Fibroblast of peridontal ligament (primary cell): ENCODE results near the gene CALHM6.
"Not testable (repeated sequence)": the region's sequence is repeated elsewhere in the genome, so short reads cannot be mapped to it uniquely, and the experiment has no call there.

Source experiments
- DNase-seq: peaks from one replicate; pipeline ENCODE4 v3.0.0-alpha.2; 2010; ENCODE audit errors: extremely low read depth

CALHM6 gene

DNA sequence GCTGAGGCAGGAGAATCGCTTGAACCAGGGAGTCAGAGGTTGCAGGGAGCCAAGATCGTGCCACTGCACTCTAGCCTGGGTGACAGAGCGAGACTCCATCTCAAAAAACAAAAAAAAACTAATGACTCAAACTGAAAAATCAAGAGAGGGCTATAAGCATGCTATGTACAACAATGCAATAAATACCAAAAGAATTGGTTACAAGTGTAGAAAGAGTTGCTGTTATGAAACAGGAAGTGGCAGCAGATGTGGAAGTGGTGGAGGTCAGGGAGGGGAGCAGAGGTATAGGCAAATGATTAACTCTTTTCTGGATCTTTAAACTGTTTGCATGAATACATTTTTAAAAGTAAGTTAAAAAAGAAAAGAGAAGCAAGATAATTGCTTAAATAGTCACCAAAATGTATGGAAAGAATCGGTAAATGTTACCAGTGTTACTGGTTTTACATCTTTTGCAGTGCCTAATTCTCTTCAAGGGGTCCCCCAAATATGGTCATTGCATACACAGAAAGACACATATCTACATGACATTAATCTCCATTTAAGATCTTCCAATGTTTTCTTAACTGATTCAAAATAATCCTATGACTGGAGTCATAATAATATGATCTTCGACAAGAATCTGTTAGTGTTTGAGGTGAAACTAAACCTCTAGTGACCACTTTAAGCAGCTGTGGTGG lies 15.0 kb downstream of the CALHM6 start:
- peak; percentile 18 for DNase-seq

DNA sequence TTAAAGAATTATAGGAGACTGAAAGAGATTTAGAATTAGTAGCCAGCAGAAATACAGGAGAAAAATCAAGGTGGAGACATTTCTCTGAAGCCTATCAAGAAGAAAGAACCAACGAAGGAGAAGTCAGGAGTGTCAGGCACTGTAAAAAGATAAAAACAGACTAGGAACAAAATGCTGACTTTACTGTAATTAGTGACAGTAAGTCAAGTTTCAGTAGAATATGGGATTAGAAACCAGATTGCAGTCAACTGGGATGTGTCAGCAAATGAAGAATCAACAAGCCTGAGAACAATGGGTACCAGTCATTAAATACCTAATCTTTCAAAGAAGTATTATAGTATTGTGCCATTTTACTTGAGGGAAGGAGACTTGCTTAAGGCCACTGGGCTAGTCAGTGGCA lies 21.6 kb downstream of the CALHM6 start:
- DNase-seq: no peak

DNA sequence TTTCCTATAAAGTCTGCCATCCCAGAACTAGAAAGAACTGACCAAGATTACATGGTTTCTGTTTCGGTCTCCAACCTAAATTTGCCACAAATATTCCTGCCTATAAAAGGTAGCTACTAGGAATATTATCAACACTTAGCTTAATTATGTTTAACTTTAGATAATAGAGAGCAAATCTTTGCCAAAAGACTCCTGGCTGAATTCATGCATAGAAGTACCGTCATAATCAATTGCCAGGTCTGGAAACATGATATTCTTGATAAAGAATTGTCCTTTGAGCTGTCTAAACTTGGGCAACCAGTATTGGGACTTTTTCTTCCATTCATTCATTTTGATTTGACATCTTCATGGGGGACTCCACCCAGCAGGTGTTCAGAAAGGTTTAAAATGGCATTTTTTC lies 22.4 kb downstream of the CALHM6 start:
- DNase-seq: no peak

DNA sequence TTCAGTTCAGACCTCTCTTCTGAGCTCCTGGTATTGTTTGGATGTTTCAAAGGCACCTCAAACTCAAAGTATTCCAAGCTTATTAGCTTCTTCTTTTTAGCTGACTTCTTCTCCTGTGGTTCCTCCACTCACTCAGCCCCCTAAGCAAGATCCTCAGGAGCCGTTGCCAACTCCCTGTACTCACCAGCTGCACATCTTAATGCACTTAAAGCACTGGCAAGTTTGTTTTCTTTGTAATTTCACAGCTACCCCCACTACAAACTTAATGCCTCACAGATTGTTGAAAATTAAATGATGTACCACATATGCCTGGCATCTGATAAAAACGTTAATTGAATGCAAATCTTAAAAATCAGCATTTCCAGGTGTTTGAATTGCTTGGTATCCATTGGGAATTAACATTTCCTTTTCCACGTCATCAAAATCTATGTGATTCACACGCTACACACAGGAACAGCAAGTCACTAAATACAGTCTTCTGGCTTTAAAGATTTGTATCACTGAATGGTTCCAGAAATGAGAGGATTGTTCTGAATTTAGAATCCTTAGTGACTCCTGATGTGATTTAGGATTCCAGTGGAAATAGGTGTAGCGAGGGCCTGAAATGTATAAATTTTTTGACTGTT lies 24.5 kb downstream of the CALHM6 start:
- DNase-seq: peak; percentile 34

DNA sequence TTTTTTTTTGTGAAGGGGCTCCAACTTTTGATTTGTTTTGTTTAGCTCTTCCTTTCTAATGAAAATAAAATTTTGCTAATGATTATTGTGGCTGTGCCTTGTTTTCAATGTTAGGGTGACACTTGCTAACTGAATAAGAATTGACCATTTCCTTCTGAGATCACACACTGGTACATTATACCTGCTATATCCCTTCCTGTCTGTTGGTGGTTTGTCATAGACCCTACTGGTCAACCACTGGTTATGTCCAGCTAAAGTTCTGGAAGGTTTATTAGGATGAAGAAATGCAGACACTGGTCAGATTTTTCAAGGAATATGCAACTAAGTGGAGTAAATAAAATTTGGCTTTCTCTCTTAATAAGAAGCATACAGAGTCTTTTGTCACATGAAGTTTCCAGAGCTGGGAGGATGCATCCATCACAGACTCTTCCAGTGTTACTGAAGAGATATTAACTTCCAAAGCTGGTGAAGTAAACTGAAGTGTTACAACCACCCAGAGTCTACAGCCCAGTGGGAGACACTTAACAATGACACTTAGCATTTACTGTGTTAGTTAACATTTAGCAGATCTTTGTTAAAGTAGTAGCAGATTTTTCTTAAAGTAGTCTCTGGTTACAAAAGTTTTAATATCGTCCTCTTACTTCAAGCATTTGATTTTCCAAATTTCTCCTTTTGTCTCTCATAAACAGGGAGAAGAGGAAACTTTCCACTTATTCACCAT lies 30.6 kb downstream of the CALHM6 start:
- no peak for DNase-seq

DNA sequence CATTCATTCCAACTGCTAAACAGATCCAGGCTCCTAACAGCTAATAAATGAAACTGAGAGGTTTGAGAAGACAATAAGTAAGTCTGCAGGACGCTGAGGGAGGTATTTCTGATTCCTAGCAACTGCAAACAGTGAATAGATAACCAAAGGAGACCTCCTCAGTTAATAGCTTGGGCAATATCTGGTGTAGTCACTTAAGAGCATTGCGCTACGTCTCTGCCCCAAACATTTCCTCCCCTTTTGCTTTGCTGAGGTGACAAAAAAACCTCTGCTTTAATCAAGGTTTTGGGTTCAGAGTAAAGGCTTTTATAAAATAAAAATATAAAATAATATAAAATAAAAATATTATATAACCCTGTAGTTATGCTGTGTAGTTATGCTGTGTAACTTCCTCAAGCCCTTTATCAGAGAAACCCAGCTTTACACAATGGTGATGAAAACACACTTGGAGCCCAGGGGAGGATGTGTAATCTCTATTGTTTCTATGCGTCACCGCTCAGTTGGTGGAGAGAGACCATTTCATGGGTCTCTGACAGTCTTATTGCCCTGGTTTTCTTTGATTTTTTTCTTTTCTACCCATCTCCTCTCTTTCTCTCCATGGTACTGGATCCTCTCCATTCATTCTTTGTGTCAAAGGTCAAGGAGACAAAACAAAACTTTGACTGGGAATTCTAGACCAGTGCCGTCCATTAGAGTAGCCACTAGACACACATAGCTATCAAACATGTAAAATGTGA lies 31.3 kb downstream of the CALHM6 start:
- no peak for DNase-seq

DNA sequence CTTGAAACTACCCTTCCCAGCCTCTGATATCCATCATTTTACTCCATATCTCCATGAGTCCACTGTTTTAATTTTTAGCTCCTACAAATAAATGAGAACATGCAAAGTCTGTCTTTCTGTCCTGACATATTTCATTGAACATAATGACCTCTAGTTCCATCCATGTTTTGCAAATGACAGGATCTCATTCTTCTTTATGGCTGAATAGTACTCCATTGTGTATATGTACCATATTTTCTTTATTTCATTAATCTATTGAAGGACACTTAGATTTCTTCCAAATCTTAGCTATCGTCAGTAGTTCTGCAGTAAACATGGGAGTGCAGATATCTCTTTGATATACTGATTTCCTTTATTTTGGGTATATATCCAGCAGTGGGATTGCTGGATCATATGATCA lies 34.0 kb downstream of the CALHM6 start:
- DNase-seq: not testable (repeated sequence)

DNA sequence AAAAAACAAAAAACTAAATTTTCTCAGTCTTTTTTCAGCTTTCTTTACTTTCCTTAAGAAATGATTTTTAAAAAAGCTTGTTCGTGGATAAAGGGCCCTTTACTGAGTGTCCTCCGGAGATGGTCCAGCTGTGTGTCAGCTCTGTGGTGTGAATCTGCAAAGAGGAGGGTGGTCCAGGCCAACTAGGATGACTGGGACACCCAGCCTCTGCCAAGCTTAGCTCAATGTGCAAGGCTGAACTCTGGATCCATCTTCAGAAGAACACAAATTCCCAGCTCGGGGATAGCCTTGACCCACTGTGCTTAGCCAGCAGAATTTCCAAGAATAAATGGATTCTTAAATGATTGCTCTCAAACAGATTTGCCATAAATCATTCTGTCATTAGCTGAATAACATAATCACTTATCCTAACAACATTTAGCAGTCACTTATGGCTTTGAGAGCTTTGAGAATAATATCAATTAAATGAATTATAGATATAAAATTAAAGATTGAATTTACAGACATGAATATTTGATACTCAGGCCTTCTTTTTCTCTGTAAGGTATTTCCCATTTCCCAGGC lies 36.0 kb downstream of the CALHM6 start:
- DNase-seq: no peak

DNA sequence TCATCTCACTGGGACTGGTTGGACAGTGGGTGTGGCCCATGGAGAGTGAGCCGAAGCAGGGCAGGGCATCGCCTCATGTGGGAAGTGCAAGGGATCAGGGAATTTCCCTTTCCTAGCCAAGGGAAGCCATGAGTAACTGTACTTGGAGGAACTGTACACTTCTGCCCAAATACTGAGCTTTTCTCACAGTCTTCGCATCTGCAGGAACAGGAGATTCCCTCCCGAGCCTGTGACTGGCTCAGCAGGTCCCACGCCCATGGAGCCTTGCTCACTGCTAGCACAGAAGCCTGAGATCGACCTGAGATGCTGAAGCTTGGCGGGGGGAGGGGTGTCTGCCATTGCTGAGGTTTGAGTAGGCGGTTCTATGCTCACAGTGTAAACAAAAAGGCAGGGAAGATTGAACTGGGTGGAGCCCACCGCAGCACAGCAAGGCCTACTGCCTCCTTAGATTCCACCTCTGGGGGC lies 39.8 kb downstream of the CALHM6 start:
- no peak for DNase-seq

DNA sequence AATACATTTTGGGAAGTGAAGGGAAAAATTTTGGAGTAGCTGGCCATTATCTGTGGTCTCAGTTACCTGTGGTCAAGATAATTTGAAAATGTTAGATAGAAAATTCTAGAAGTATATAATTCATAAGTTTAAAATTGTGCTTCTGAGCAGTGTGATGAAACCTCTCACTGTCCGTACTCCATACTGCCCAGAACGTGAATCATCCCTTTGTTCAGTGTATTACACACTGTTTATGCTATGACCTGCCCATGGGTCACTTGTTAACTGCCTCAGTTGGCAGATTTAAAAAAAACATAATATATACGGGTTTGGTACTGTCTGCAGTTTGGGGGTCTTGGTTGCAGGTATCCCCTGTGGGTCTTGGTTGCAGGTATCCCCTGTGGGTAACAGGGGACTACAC lies 46.1 kb downstream of the CALHM6 start:
- peak; percentile 52 for DNase-seq

DNA sequence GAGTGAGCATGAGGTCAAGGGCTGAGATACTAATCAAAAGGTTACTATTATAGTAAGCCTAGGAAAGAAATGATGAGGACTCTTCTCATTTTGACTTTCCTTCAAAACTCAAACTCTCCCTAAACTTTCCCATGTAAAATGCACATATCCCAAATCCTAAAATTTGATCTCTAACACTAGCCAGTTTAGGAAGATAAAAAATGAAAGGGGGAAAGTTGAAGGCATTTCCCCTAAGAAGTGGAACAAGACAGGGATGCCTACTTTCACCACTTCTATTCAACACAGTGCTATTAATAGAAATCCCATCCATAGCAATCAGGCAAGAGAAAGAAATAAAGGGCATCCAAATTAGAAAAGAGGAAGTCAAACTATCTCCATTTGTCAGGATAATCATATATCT lies 47.4 kb downstream of the CALHM6 start:
- DNase-seq: no peak

DNA sequence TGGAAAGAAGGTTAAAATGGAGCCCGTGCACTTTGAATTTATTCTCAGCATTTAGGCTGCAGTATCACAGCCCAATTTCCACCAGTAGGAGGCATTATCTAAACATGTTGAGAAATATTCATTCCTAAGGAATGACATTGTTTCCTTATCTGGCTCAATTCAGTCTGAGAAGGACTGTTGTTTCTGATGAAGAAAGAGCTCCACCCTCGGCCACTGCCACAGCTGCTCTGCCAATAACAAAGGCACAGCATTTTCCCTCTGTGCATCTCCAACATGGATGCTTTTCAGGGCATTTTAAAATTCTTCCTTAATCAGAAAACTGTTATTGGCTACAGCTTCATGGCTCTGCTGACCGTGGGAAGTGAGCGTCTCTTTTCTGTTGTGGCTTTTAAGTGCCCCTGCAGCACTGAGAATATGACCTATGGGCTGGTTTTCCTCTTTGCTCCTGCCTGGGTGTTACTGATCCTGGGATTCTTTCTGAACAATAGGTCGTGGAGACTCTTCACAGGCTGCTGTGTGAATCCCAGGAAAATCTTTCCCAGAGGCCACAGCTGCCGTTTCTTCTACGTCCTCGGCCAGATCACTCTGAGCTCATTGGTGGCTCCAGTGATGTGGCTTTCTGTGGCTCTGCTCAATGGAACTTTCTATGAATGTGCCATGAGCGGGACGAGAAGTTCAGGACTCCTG lies 50.4 kb downstream of the CALHM6 start, which contains the start of gene CALHM5:
CALHM5 (plus strand) TSS at position 216 of the 687 bp plus-strand sequence; CDS start at position 274, 58 bp downstream.
- peak; percentile 98 for DNase-seq

DNA sequence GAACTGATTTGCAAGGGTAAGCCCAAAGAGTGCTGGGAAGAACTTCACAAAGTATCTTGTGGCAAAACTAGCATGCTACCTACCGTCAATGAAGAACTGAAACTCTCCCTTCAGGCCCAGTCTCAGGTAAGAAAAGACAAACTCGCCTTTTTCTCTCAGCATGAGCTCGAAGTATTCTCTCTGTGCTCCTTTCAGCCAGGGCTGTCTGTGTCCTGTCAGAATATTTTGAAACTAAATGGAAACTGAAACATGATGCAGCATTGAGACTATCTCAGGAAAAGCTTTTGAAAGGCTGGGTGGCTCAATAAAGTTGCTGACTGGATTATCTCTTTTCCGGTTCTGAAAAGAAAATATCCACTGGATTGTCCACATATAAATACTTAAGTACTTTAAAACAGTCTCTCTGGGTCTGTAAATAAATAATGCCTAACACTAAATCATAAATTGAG lies 51.0 kb downstream of the CALHM6 start:
- peak; percentile 52 for DNase-seq

DNA sequence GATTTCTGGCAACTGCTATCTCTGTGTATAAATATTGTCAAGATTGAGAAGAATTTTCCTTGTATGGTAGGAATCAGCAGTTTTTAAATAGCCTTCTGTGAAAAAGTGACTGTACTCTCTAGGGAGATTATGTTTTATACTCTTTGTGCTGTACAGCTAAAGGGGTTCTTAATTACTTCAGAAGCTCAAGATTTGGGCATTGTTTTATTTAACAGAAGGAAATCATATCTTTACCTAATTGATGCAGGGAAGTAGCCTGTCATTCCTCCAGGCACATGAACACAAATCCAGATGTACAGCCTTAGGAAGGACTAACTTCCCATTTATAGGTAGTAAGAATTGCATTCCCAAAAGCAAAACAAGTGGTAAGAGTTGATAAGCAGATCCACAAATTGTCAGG lies 51.6 kb downstream of the CALHM6 start:
- DNase-seq: peak; percentile 37
